Body of pancreas (tissue), 4 donors: ENCODE results near the gene CYFIP2.

Source experiments
- CTCF ChIP-seq, 7 experiments: fragments of 450-650 bp in 4 of 7; fragments of 200-600 bp in 3 of 7; sonication (generic) in 3 of 7; IDR thresholded peaks; one replicate each; pipeline ENCODE4 v1.5.1; 2016 to 2019; ENCODE audit warnings: antibody characterized with exemption in 7 of 7
- POLR2A ChIP-seq, 3 donors: fragments of 450-650 bp; IDR thresholded peaks; one replicate each; pipeline ENCODE4 v1.6.1; 2016; ENCODE audit warnings: antibody characterized with exemption in 3 of 3, mild to moderate bottlenecking in 2 of 3

- TF ChIP-seq CTCF (IDR thresholded peaks at IDR 0.05) (no peak), POLR2A (IDR thresholded peaks at IDR 0.05) (no peak)
Measured at GRCh38 chr5:157434096-157434495, 168.2 kb downstream of the CYFIP2 start.
